T-helper 17 cell (primary cell): ENCODE results near the gene MSGN1. TPM values are rescaled to one million over a fixed set of nuclear protein-coding genes. Genes with fewer than 3 reads are reported as not detected.

Experiments
- total RNA-seq, 4 donors: library from RNA in 2 of 4; stranded (reverse) in 2 of 4; gene quantifications; one replicate each; pipeline ENCODE4 v1.2.3 and lab custom pipeline; 2022 to 2026

MSGN1 gene
- total RNA-seq, 2 donors from 2014 or later = not detected

Other genes starting within 250 kb of the MSGN1 start
- gene SMC6, start 62.6 kb upstream of the MSGN1 start, total RNA-seq = 10 to 100 TPM; 14.1 to 14.4 TPM
- 10 to 100 TPM in 1 of 2 donors, 1 to 10 TPM in 1; 7.2 to 10.7 TPM for gene GEN1, start 62.3 kb upstream of the MSGN1 start, total RNA-seq
- not detected for gene KCNS3, start 62.2 kb downstream of the MSGN1 start, total RNA-seq